GM23338 (cell line): ENCODE results near the gene PLEKHA8. TPM values are rescaled to one million over a fixed set of nuclear protein-coding genes. Genes with fewer than 3 reads are reported as not detected.

Experiments used
- ATAC-seq: fragments of 200-7000 bp; cut with Tn5 transposase; 3 replicates; pipeline ENCODE4 v1.9.1; 2020
- DNase-seq: peaks from one replicate; pipeline ENCODE4 v3.0.0-alpha.2; 2015; ENCODE audit warnings: low spot score
- H2AFZ ChIP-seq: fragments of 200-600 bp; sonication (generic); 2 replicates; pipeline ENCODE4 v1.8.0; 2016; ENCODE audit warnings: antibody characterized with exemption, mild to moderate bottlenecking, moderate library complexity
- H3F3A ChIP-seq: fragments of 200-600 bp; sonication (generic); replicated peaks from 2 replicates; pipeline ENCODE4 v1.8.0; 2017; ENCODE audit warnings: antibody characterized with exemption, mixed run types, low read depth
- H3K27ac ChIP-seq: fragments of 200-600 bp; sonication (generic); 2 replicates; pipeline ENCODE4 v1.6.1; 2016; ENCODE audit warnings: low read depth
- H3K27me3 ChIP-seq: fragments of 200-600 bp; sonication (generic); 2 replicates; pipeline ENCODE4 v1.8.0; 2016; ENCODE audit warnings: mild to moderate bottlenecking, mixed run types, moderate library complexity; ENCODE audit not compliant: insufficient read depth
- H3K36me3 ChIP-seq: fragments of 200-600 bp; sonication (generic); 2 replicates; pipeline ENCODE4 v1.8.0; 2016; ENCODE audit warnings: mild to moderate bottlenecking; ENCODE audit not compliant: insufficient read depth
- H3K4me1 ChIP-seq: fragments of 200-600 bp; sonication (generic); 2 replicates; pipeline ENCODE4 v1.8.0; 2016; ENCODE audit warnings: mild to moderate bottlenecking, moderate library complexity; ENCODE audit not compliant: insufficient read depth
- H3K4me2 ChIP-seq: fragments of 200-600 bp; sonication (generic); 2 replicates; pipeline ENCODE4 v1.7.1; 2017; ENCODE audit warnings: mixed run types
- H3K4me3 ChIP-seq: fragments of 200-600 bp; sonication (generic); 2 replicates; pipeline ENCODE4 v1.6.1; 2016; ENCODE audit warnings: mixed run types
- H3K79me2 ChIP-seq: fragments of 200-600 bp; sonication (generic); replicated peaks from 2 replicates; pipeline ENCODE4 v1.8.0; 2017; ENCODE audit warnings: mild to moderate bottlenecking; ENCODE audit not compliant: insufficient read depth
- H3K9me2 ChIP-seq: fragments of 200-600 bp; sonication (generic); 2 replicates; pipeline ENCODE4 v1.8.0; 2017; ENCODE audit not compliant: insufficient read depth
- H4K20me1 ChIP-seq: fragments of 200-600 bp; sonication (generic); replicated peaks from 2 replicates; pipeline ENCODE4 v1.8.0; 2017; ENCODE audit warnings: mild to moderate bottlenecking; ENCODE audit not compliant: insufficient read depth
- H3K27ac Mint-ChIP-seq: 2 replicates; pipeline ENCODE4 v1.8.0; 2020; ENCODE audit warnings: inconsistent platforms, mild to moderate bottlenecking, moderate library complexity, mixed read lengths
- H3K27me3 Mint-ChIP-seq: 3 replicates; pipeline ENCODE4 v1.8.0; 2022; ENCODE audit warnings: low read depth, mild to moderate bottlenecking, moderate library complexity, mixed read lengths, inconsistent platforms; ENCODE audit not compliant: insufficient read depth, poor library complexity
- H3K36me3 Mint-ChIP-seq: 3 replicates; pipeline ENCODE4 v1.8.0; 2021; ENCODE audit warnings: low read depth, mild to moderate bottlenecking, inconsistent platforms, moderate library complexity, mixed read lengths
- H3K4me1 Mint-ChIP-seq: 3 replicates; pipeline ENCODE4 v1.8.0; 2020; ENCODE audit warnings: mild to moderate bottlenecking, inconsistent platforms, mixed read lengths
- H3K4me3 Mint-ChIP-seq: 3 replicates; pipeline ENCODE4 v1.8.0; 2021; ENCODE audit warnings: moderate library complexity, mild to moderate bottlenecking, inconsistent platforms, mixed read lengths
- H3K9me3 Mint-ChIP-seq: 3 replicates; pipeline ENCODE4 v1.8.0; 2020; ENCODE audit warnings: moderate library complexity, mild to moderate bottlenecking, inconsistent platforms, mixed read lengths
- CREB1 ChIP-seq: fragments of 250-450 bp; sonication (Bioruptor Pico); IDR thresholded peaks from 2 replicates; pipeline ENCODE4 v1.5.0; 2020; ENCODE audit warnings: low read depth, mild to moderate bottlenecking, moderate library complexity
- EZH2 ChIP-seq: fragments of 200-600 bp; sonication (generic); IDR thresholded peaks from one replicate; pipeline ENCODE4 v1.8.0; 2017; ENCODE audit warnings: antibody characterized with exemption, mild to moderate bottlenecking, low read depth; ENCODE audit not compliant: unreplicated experiment
- EZH2phosphoT487 ChIP-seq: fragments of 200-600 bp; sonication (generic); IDR thresholded peaks from one replicate; pipeline ENCODE4 v1.8.1; 2018; ENCODE audit warnings: antibody characterized with exemption; ENCODE audit not compliant: unreplicated experiment
- NANOG ChIP-seq: IDR thresholded peaks from 2 replicates; pipeline ENCODE4 v1.6.1; 2016; ENCODE audit warnings: antibody characterized with exemption, borderline replicate concordance
- POLR2AphosphoS5 ChIP-seq: IDR thresholded peaks from 2 replicates; pipeline ENCODE4 v1.6.1; 2016; ENCODE audit warnings: antibody characterized with exemption, low read depth
- REST ChIP-seq: IDR thresholded peaks from one replicate; pipeline ENCODE4 v1.6.1; 2018; ENCODE audit warnings: antibody characterized with exemption; ENCODE audit not compliant: unreplicated experiment
- STAT1 ChIP-seq: IDR thresholded peaks from one replicate; pipeline ENCODE4 v1.6.1; 2016; ENCODE audit warnings: antibody characterized with exemption; ENCODE audit not compliant: unreplicated experiment
- ZNF114 ChIP-seq: fragments of 250-450 bp; sonication (Bioruptor Pico); IDR thresholded peaks from 2 replicates; pipeline ENCODE4 v1.5.0; 2020; ENCODE audit warnings: mild to moderate bottlenecking, moderate library complexity
- ZNF331 ChIP-seq: fragments of 250-450 bp; sonication (Bioruptor Pico); IDR thresholded peaks from 2 replicates; pipeline ENCODE4 v1.5.0; 2020; ENCODE audit warnings: low read depth, mild to moderate bottlenecking, moderate library complexity
- polyA plus RNA-seq: library from polyadenylated mRNA; unstranded; fragments of >200 nt; fragmentation: Nextera tagmentation; extraction: Ambion mirVana; gene quantifications from 2 replicates; pipeline ENCODE4 v1.2.1, GENCODE V29; 2016
- total RNA-seq: library from RNA; depleted of rRNA; stranded (reverse); fragments of >200 nt; shearing (Covaris generic); gene quantifications from 2 replicates; pipeline ENCODE4 v1.2.3, GENCODE V29; 2014
- TF ChIP-seq, protein P1 (sequence below), 2 experiments: fragments of 200-600 bp in 1 of 2; sonication (generic) in 1 of 2; conservative IDR thresholded peaks; 2 replicates each; pipeline versions ENCODE4 v1.5.1 to v1.6.1; 2016 to 2017; ENCODE audit warnings: antibody characterized with exemption in 2 of 2, low read depth in 2 of 2, mild to moderate bottlenecking in 2 of 2, moderate library complexity in 1 of 2
- TF ChIP-seq, protein P2 (sequence below): fragments of 250-450 bp; sonication (Bioruptor Pico); IDR thresholded peaks from 2 replicates; pipeline ENCODE4 v1.5.0; 2020; ENCODE audit warnings: mild to moderate bottlenecking, moderate library complexity
- TF ChIP-seq, protein P3 (sequence below): IDR thresholded peaks from 2 replicates; pipeline ENCODE4 v1.6.1; 2016; ENCODE audit warnings: antibody characterized with exemption

PLEKHA8 gene
- total and polyA plus RNA-seq, 2 experiments from 2014 or later = 11.6 to 44.9 TPM

DNA sequence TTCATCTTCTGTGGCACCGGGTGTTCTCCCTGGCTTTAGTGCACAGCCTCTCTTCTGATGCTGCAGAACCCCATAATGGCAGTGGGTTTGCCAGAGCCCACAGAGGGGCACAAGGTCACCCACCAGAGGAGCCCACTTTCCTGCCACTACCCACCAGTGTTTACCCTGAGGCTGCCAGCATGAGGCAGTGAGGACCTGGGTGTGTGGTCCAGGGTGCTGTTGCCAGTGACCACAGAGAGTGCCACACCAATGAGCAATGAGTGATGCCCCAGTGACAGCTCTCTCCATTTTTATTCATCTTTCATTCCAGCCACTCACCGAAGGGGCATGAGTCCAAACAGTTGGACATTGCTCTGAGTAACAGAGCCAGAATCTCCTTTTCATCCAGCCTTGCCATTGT is 141.4 kb downstream of the PLEKHA8 start:
- DNase-seq = no peak
- no peaks in the 10 kb centered on the region for H4K20me1 ChIP-seq
- Mint-ChIP-seq H3K9me3 (no peaks in the 10 kb centered on the region), H3K36me3 (no peaks in the 10 kb centered on the region), H3K27me3 (peaks cover 29% of the 10 kb centered on the region), H3K27ac (no peak overlapping the region), H3K4me3 (no peak overlapping the region), H3K4me1 (peaks cover 43% of the 10 kb centered on the region)
- H3K36me3 ChIP-seq = no peaks in the 10 kb centered on the region; the same call in 1 of the 2 replicates
- ATAC-seq = no peak
- H3K27me3 ChIP-seq = 0 out of 2 replicates have a peak, but pooled peaks cover 9% of the 10 kb centered on the region
- 0 out of 2 replicates have a peak, but pooled peaks cover 4% of the 10 kb centered on the region for H3K9me2 ChIP-seq
- H3K4me2 ChIP-seq = peak overlapping the region; percentile 18; the same call in 1 of the 2 replicates
- no peak overlapping the region for H3K4me3 ChIP-seq
- no peak overlapping the region for H2AFZ ChIP-seq
- H3K79me2 ChIP-seq = no peaks in the 10 kb centered on the region
- no peak overlapping the region for H3K27ac ChIP-seq
- peaks cover 14% of the 10 kb centered on the region for H3K4me1 ChIP-seq
- no peaks in the 10 kb centered on the region for H3F3A ChIP-seq
- TF ChIP-seq, protein P1, sequence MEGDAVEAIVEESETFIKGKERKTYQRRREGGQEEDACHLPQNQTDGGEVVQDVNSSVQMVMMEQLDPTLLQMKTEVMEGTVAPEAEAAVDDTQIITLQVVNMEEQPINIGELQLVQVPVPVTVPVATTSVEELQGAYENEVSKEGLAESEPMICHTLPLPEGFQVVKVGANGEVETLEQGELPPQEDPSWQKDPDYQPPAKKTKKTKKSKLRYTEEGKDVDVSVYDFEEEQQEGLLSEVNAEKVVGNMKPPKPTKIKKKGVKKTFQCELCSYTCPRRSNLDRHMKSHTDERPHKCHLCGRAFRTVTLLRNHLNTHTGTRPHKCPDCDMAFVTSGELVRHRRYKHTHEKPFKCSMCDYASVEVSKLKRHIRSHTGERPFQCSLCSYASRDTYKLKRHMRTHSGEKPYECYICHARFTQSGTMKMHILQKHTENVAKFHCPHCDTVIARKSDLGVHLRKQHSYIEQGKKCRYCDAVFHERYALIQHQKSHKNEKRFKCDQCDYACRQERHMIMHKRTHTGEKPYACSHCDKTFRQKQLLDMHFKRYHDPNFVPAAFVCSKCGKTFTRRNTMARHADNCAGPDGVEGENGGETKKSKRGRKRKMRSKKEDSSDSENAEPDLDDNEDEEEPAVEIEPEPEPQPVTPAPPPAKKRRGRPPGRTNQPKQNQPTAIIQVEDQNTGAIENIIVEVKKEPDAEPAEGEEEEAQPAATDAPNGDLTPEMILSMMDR (conservative IDR thresholded peaks at IDR 0.05; ENCODE audit: low read depth in 2 of 2) = no peak
- TF ChIP-seq POLR2AphosphoS5 (no peak), REST (no peak), ZNF331 (CRISPR knock-in tag) (no peak), EZH2 (no peak), EZH2phosphoT487 (no peak), ZNF114 (CRISPR knock-in tag) (no peak), NANOG (no peak), CREB1 (CRISPR knock-in tag) (no peak), STAT1 (no peak)
- TF ChIP-seq, protein P2, sequence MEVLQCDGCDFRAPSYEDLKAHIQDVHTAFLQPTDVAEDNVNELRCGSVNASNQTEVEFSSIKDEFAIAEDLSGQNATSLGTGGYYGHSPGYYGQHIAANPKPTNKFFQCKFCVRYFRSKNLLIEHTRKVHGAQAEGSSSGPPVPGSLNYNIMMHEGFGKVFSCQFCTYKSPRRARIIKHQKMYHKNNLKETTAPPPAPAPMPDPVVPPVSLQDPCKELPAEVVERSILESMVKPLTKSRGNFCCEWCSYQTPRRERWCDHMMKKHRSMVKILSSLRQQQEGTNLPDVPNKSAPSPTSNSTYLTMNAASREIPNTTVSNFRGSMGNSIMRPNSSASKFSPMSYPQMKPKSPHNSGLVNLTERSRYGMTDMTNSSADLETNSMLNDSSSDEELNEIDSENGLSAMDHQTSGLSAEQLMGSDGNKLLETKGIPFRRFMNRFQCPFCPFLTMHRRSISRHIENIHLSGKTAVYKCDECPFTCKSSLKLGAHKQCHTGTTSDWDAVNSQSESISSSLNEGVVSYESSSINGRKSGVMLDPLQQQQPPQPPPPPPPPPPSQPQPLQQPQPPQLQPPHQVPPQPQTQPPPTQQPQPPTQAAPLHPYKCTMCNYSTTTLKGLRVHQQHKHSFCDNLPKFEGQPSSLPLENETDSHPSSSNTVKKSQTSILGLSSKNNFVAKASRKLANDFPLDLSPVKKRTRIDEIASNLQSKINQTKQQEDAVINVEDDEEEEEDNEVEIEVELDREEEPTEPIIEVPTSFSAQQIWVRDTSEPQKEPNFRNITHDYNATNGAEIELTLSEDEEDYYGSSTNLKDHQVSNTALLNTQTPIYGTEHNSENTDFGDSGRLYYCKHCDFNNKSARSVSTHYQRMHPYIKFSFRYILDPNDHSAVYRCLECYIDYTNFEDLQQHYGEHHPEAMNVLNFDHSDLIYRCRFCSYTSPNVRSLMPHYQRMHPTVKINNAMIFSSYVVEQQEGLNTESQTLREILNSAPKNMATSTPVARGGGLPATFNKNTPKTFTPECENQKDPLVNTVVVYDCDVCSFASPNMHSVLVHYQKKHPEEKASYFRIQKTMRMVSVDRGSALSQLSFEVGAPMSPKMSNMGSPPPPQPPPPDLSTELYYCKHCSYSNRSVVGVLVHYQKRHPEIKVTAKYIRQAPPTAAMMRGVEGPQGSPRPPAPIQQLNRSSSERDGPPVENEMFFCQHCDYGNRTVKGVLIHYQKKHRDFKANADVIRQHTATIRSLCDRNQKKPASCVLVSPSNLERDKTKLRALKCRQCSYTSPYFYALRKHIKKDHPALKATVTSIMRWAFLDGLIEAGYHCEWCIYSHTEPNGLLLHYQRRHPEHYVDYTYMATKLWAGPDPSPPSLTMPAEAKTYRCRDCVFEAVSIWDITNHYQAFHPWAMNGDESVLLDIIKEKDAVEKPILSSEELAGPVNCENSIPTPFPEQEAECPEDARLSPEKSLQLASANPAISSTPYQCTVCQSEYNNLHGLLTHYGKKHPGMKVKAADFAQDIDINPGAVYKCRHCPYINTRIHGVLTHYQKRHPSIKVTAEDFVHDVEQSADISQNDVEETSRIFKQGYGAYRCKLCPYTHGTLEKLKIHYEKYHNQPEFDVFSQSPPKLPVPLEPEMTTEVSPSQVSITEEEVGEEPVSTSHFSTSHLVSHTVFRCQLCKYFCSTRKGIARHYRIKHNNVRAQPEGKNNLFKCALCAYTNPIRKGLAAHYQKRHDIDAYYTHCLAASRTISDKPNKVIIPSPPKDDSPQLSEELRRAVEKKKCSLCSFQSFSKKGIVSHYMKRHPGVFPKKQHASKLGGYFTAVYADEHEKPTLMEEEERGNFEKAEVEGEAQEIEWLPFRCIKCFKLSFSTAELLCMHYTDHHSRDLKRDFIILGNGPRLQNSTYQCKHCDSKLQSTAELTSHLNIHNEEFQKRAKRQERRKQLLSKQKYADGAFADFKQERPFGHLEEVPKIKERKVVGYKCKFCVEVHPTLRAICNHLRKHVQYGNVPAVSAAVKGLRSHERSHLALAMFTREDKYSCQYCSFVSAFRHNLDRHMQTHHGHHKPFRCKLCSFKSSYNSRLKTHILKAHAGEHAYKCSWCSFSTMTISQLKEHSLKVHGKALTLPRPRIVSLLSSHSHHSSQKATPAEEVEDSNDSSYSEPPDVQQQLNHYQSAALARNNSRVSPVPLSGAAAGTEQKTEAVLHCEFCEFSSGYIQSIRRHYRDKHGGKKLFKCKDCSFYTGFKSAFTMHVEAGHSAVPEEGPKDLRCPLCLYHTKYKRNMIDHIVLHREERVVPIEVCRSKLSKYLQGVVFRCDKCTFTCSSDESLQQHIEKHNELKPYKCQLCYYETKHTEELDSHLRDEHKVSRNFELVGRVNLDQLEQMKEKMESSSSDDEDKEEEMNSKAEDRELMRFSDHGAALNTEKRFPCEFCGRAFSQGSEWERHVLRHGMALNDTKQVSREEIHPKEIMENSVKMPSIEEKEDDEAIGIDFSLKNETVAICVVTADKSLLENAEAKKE (CRISPR knock-in tag) = no peak
- TF ChIP-seq, protein P3, sequence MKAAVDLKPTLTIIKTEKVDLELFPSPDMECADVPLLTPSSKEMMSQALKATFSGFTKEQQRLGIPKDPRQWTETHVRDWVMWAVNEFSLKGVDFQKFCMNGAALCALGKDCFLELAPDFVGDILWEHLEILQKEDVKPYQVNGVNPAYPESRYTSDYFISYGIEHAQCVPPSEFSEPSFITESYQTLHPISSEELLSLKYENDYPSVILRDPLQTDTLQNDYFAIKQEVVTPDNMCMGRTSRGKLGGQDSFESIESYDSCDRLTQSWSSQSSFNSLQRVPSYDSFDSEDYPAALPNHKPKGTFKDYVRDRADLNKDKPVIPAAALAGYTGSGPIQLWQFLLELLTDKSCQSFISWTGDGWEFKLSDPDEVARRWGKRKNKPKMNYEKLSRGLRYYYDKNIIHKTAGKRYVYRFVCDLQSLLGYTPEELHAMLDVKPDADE = no peak
